ENCODE measurements around the gene SBF2.
"Not testable (repeated sequence)": the region's sequence is repeated elsewhere in the genome, so short reads cannot be mapped to it uniquely, and the experiment has no call there.

Gene SBF2

GRCh38 chr11:9936754-9937153, 357.3 kb downstream of the SBF2 start:
- Histone ChIP-seq H3K27me3 (ENCODE audit: insufficient read depth, low read length) (no peaks in the 10 kb centered on the region), H3K36me3 (ENCODE audit: insufficient read depth, low read length) (no peaks in the 10 kb centered on the region), H3K79me2 (ENCODE audit: control insufficient read depth, insufficient read depth, low read length, unreplicated experiment) (no peaks in the 10 kb centered on the region), H3K4me1 (ENCODE audit: control insufficient read depth, insufficient read depth, low read length, unreplicated experiment) (no peaks in the 10 kb centered on the region), H3K27ac (ENCODE audit: low read depth, low read length) (no peak overlapping the region), H3K4me3 (ENCODE audit: low read depth, low read length) (no peak overlapping the region), H2AFZ (ENCODE audit: low read length, unreplicated experiment) (no peak overlapping the region)

- not testable (repeated sequence) for H3K4me3 ChIP-seq (ENCODE audit: low read depth, low read length); H3K79me2 ChIP-seq (ENCODE audit: control insufficient read depth, insufficient read depth, low read length, unreplicated experiment); H2AFZ ChIP-seq (ENCODE audit: low read length, unreplicated experiment); H3K4me1 ChIP-seq (ENCODE audit: control insufficient read depth, insufficient read depth, low read length, unreplicated experiment); H3K36me3 ChIP-seq (ENCODE audit: insufficient read depth, low read length); H3K27ac ChIP-seq (ENCODE audit: low read depth, low read length); H3K27me3 ChIP-seq (ENCODE audit: insufficient read depth, low read length)
These were observed 361.2 kb downstream of the SBF2 start for GRCh38 chr11:9932843-9933242.

GRCh38 chr11:9930562-9931331, 363.3 kb downstream of the SBF2 start:
- not testable (repeated sequence) for H3K27ac ChIP-seq (ENCODE audit: low read depth, low read length); H3K27me3 ChIP-seq (ENCODE audit: insufficient read depth, low read length); H3K4me3 ChIP-seq (ENCODE audit: low read depth, low read length); H3K4me1 ChIP-seq (ENCODE audit: control insufficient read depth, insufficient read depth, low read length, unreplicated experiment); H3K79me2 ChIP-seq (ENCODE audit: control insufficient read depth, insufficient read depth, low read length, unreplicated experiment); H2AFZ ChIP-seq (ENCODE audit: low read length, unreplicated experiment); H3K36me3 ChIP-seq (ENCODE audit: insufficient read depth, low read length)

GRCh38 chr11:9927670-9928069, 366.3 kb downstream of the SBF2 start:
- Histone ChIP-seq H2AFZ (ENCODE audit: low read length, unreplicated experiment) (no peak overlapping the region), H3K36me3 (ENCODE audit: insufficient read depth, low read length) (no peaks in the 10 kb centered on the region), H3K27ac (ENCODE audit: low read depth, low read length) (no peak overlapping the region), H3K79me2 (ENCODE audit: control insufficient read depth, insufficient read depth, low read length, unreplicated experiment) (no peaks in the 10 kb centered on the region), H3K4me1 (ENCODE audit: control insufficient read depth, insufficient read depth, low read length, unreplicated experiment) (no peaks in the 10 kb centered on the region), H3K27me3 (ENCODE audit: insufficient read depth, low read length) (no peaks in the 10 kb centered on the region), H3K4me3 (ENCODE audit: low read depth, low read length) (no peak overlapping the region)

GRCh38 chr11:9923280-9923679, 370.7 kb downstream of the SBF2 start:
- H3K27me3 ChIP-seq (ENCODE audit: insufficient read depth, low read length): no peaks in the 10 kb centered on the region
- no peaks in the 10 kb centered on the region for H3K36me3 ChIP-seq (ENCODE audit: insufficient read depth, low read length)
- H2AFZ ChIP-seq (ENCODE audit: low read length, unreplicated experiment): no peak overlapping the region
- H3K27ac ChIP-seq (ENCODE audit: low read depth, low read length): no peak overlapping the region
- H3K4me3 ChIP-seq (ENCODE audit: low read depth, low read length): no peak overlapping the region
- no peaks in the 10 kb centered on the region for H3K79me2 ChIP-seq (ENCODE audit: control insufficient read depth, insufficient read depth, low read length, unreplicated experiment)
- H3K4me1 ChIP-seq (ENCODE audit: control insufficient read depth, insufficient read depth, low read length, unreplicated experiment): no peaks in the 10 kb centered on the region

- no peaks in the 10 kb centered on the region for H3K27me3 ChIP-seq (ENCODE audit: insufficient read depth, low read length)
- H3K4me3 ChIP-seq (ENCODE audit: low read depth, low read length): no peak overlapping the region
- H3K79me2 ChIP-seq (ENCODE audit: control insufficient read depth, insufficient read depth, low read length, unreplicated experiment): no peaks in the 10 kb centered on the region
- H2AFZ ChIP-seq (ENCODE audit: low read length, unreplicated experiment): no peak overlapping the region
- no peak overlapping the region for H3K27ac ChIP-seq (ENCODE audit: low read depth, low read length)
- no peaks in the 10 kb centered on the region for H3K36me3 ChIP-seq (ENCODE audit: insufficient read depth, low read length)
- no peaks in the 10 kb centered on the region for H3K4me1 ChIP-seq (ENCODE audit: control insufficient read depth, insufficient read depth, low read length, unreplicated experiment)
These were observed 371.2 kb downstream of the SBF2 start for GRCh38 chr11:9922806-9923205.

DNA sequence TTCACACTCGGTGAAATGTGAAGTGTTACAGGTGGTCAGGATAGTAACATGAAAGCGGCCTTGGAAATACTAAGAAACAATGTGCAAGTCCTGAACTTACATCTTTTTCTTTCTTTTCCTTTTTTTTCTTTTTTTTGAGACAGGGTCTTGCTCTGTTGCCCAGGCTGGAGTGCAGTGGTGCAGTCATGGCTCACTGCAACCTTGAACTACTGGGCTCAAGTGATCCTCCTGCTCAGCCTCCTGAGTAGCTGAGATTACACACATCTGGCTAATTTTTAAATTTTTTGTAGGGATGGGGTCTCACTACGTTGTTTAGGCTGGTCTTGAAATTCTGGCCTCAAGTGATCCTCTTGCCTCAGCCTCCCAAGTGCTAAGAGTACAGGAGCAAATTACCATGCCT, 377.5 kb downstream of the SBF2 start:
- Histone ChIP-seq H3K4me3 (ENCODE audit: low read depth, low read length) (no peak overlapping the region), H3K36me3 (ENCODE audit: insufficient read depth, low read length) (no peaks in the 10 kb centered on the region), H3K27ac (ENCODE audit: low read depth, low read length) (no peak overlapping the region), H3K27me3 (ENCODE audit: insufficient read depth, low read length) (no peaks in the 10 kb centered on the region), H2AFZ (ENCODE audit: low read length, unreplicated experiment) (no peak overlapping the region), H3K79me2 (ENCODE audit: control insufficient read depth, insufficient read depth, low read length, unreplicated experiment) (no peaks in the 10 kb centered on the region), H3K4me1 (ENCODE audit: control insufficient read depth, insufficient read depth, low read length, unreplicated experiment) (no peaks in the 10 kb centered on the region)

- Histone ChIP-seq H3K79me2 (ENCODE audit: control insufficient read depth, insufficient read depth, low read length, unreplicated experiment) (no peaks in the 10 kb centered on the region), H3K27ac (ENCODE audit: low read depth, low read length) (no peak overlapping the region), H3K4me1 (ENCODE audit: control insufficient read depth, insufficient read depth, low read length, unreplicated experiment) (no peaks in the 10 kb centered on the region), H3K4me3 (ENCODE audit: low read depth, low read length) (no peak overlapping the region), H3K27me3 (ENCODE audit: insufficient read depth, low read length) (no peaks in the 10 kb centered on the region), H3K36me3 (ENCODE audit: insufficient read depth, low read length) (no peaks in the 10 kb centered on the region), H2AFZ (ENCODE audit: low read length, unreplicated experiment) (no peak overlapping the region)
These were observed 380.0 kb downstream of the SBF2 start for GRCh38 chr11:9914064-9914463.

GRCh38 chr11:9905960-9906791, 387.8 kb downstream of the SBF2 start:
- H3K36me3 ChIP-seq (ENCODE audit: insufficient read depth, low read length): no peaks in the 10 kb centered on the region

GRCh38 chr11:9905501-9905951, 388.5 kb downstream of the SBF2 start:
- Histone ChIP-seq H3K27ac (ENCODE audit: low read depth, low read length) (peak overlapping the region; percentile 94), H3K36me3 (ENCODE audit: insufficient read depth, low read length) (no peaks in the 10 kb centered on the region), H2AFZ (ENCODE audit: low read length, unreplicated experiment) (no peak overlapping the region), H3K4me1 (ENCODE audit: control insufficient read depth, insufficient read depth, low read length, unreplicated experiment) (peaks cover 41% of the 10 kb centered on the region), H3K27me3 (ENCODE audit: insufficient read depth, low read length) (no peaks in the 10 kb centered on the region), H3K79me2 (ENCODE audit: control insufficient read depth, insufficient read depth, low read length, unreplicated experiment) (no peaks in the 10 kb centered on the region), H3K4me3 (ENCODE audit: low read depth, low read length) (peak overlapping the region; percentile 14; the same call in 1 of the 2 replicates)

More at GRCh38 chr11:9905960-9906791, 387.8 kb downstream of the SBF2 start:
- peak overlapping the region; percentile 36; the same call in 1 of the 2 replicates for H3K4me3 ChIP-seq (ENCODE audit: low read depth, low read length)
- no peaks in the 10 kb centered on the region for H3K79me2 ChIP-seq (ENCODE audit: control insufficient read depth, insufficient read depth, low read length, unreplicated experiment)
- peaks cover 41% of the 10 kb centered on the region for H3K4me1 ChIP-seq (ENCODE audit: control insufficient read depth, insufficient read depth, low read length, unreplicated experiment)
- H3K27ac ChIP-seq (ENCODE audit: low read depth, low read length): peak overlapping the region; percentile 94
- no peaks in the 10 kb centered on the region for H3K27me3 ChIP-seq (ENCODE audit: insufficient read depth, low read length)
- H2AFZ ChIP-seq (ENCODE audit: low read length, unreplicated experiment): peak overlapping the region; percentile 46

- Histone ChIP-seq H3K27ac (ENCODE audit: low read depth, low read length) (no peak overlapping the region), H3K27me3 (ENCODE audit: insufficient read depth, low read length) (no peaks in the 10 kb centered on the region), H3K36me3 (ENCODE audit: insufficient read depth, low read length) (no peaks in the 10 kb centered on the region), H3K79me2 (ENCODE audit: control insufficient read depth, insufficient read depth, low read length, unreplicated experiment) (no peaks in the 10 kb centered on the region), H3K4me3 (ENCODE audit: low read depth, low read length) (no peak overlapping the region), H2AFZ (ENCODE audit: low read length, unreplicated experiment) (no peak overlapping the region), H3K4me1 (ENCODE audit: control insufficient read depth, insufficient read depth, low read length, unreplicated experiment) (peaks cover 41% of the 10 kb centered on the region)
These were observed 390.4 kb downstream of the SBF2 start for GRCh38 chr11:9903579-9903978.
